Ovary (tissue), 9 donors: ENCODE results near the gene GULP1. TPM values are rescaled to one million over a fixed set of nuclear protein-coding genes. Genes with fewer than 3 reads are reported as not detected.

Experiments
- DNase-seq, 5 donors: peaks; one replicate each; pipeline ENCODE4 v3.0.0-alpha.2; 2019 to 2020
- H3K27ac ChIP-seq, 2 donors: fragments of 200-600 bp; one replicate each; pipeline versions ENCODE4 v1.5.1 to v1.8.0; 2019 to 2022
- H3K27me3 ChIP-seq: fragments of 200-600 bp; one replicate; pipeline ENCODE4 v1.8.0; 2022
- H3K36me3 ChIP-seq: fragments of 200-600 bp; sonication (generic); one replicate; pipeline ENCODE4 v1.5.1; 2019
- H3K4me1 ChIP-seq: one replicate; pipeline ENCODE4 v1.8.1; 2013; ENCODE audit warnings: mild to moderate bottlenecking, moderate library complexity; ENCODE audit not compliant: insufficient read depth
- H3K4me3 ChIP-seq: fragments of 200-600 bp; sonication (generic); one replicate; pipeline ENCODE4 v1.5.1; 2017
- H3K9me3 ChIP-seq, 2 donors: fragments of 200-600 bp in 1 of 2; sonication (generic) in 1 of 2; one replicate each; pipeline versions ENCODE4 v1.5.1 to v1.8.1; 2013 to 2019; ENCODE audit warnings: mild to moderate bottlenecking in 1 of 2, moderate library complexity in 1 of 2
- EP300 ChIP-seq: sonication (generic); formaldehyde crosslinking; IDR thresholded peaks from one replicate; pipeline ENCODE4 v1.6.1; 2017; ENCODE audit warnings: antibody characterized with exemption
- POLR2A ChIP-seq: fragments of 450-650 bp; IDR thresholded peaks from one replicate; pipeline ENCODE4 v1.6.1; 2017; ENCODE audit warnings: antibody characterized with exemption, mild to moderate bottlenecking, moderate library complexity
- WGBS, 3 donors: extraction: QIAGEN DNeasy Blood & Tissue Kit in 1 of 3; methylation state at CpG; one replicate each; pipeline versions ENCODE4 v1.1.5 to v1.1.7; 2013 to 2017; 5-methylcytosine and 5-hydroxymethylcytosine counted together
- intact Hi-C, 4 donors: fragments of 100-400 bp; cut with DNase I; formaldehyde crosslinking; loops; one replicate each; pipeline versions ENCODE4 v1.11.0 to v1.15.1; 2022 to 2023
- polyA plus RNA-seq, 2 donors: library from polyadenylated mRNA; stranded (reverse); fragments of 200-250 nt in 1 of 2; fragments of 350-450 nt in 1 of 2; fragmentation: Illumina TruSeq in 1 of 2; extraction: RNeasy Lipid Tissue Mini Kit (QIAGEN cat#74804) in 1 of 2; gene quantifications; one replicate each; pipeline ENCODE4 v1.2.3, GENCODE V29; 2013 to 2014
- total RNA-seq, 7 donors: library from RNA; depleted of rRNA in 2 of 7; stranded (reverse); fragments of >200 nt in 2 of 7; fragmentation: NEBNext Ultra II Directional in 3 of 7; extraction: Animal tissue kit (Norgen Biotek cat#: 25700) in 3 of 7; gene quantifications; one replicate each; pipeline versions ENCODE4 v1.1.0 to v1.2.4, GENCODE V29; 2016 to 2023
- TF ChIP-seq, protein P1 (sequence below), 3 donors: fragments of 450-650 bp in 2 of 3; fragments of 200-600 bp in 1 of 3; IDR thresholded peaks; one replicate each; pipeline versions ENCODE4 v1.5.1 to v1.8.0; 2016 to 2022; ENCODE audit warnings: antibody characterized with exemption in 3 of 3, mild to moderate bottlenecking in 1 of 3
- donor health status: DM: no; HTN: no; CAD: no; lungs with moderate emphysema.
- donor health status: DM: no; HTN: no; CAD: no.
- donor health status: Bipolar disorder and iron deficiency.
- donor health status: DM: yes; HTN: yes; CAD: no.
- donor health status: DM: no; HTN: no; CAD: no.
- donor health status: DM: yes; HTN: yes; CAD: no.

The GULP1 gene
- total and polyA plus RNA-seq, 9 donors, result 22.3 to 57.7 (median 42.9) TPM

DNA sequence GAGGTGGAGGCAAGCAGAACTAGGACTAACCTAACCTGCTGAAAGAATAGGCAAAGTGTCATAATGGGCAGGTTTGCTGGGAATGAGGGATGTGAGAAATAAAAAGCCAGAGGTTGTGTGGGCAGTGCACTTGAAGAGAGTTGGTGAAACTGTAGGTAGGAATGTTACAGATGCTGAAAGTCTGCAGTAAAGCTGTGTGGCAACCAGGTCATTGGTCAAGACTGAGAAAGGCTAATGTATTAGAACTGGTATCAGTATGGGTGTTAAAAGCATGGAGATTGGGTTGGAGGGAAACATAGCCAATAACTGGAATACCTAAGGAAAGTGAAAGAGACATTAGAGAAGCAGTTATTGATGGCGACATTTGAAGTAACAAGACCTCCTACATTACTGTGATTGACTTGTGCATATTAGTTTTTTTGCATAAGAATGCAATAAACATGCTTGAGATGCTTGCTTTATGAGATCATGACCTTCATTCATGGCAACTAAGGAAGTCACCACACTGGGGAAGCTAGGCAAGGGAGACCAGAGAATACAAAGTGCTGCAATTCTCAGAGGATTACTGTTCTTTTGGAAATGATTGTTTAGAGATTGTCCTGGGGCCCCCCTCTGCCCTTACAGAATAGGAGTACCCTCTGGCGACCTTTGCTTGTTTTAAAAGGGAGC is 11.8 kb downstream of the GULP1 start:
- WGBS, 3 donors, result 90 to 97% (median 93%) methylated on average over 2 of the region's 2 CpGs
- DNase-seq, result no peak
- no peak overlapping the region for H3K27ac ChIP-seq
- no peaks in the 10 kb centered on the region for H3K27me3 ChIP-seq
- peaks cover 1% of the 10 kb centered on the region for H3K4me1 ChIP-seq
- H3K36me3 ChIP-seq, result no peaks in the 10 kb centered on the region
- TF ChIP-seq, protein P1, sequence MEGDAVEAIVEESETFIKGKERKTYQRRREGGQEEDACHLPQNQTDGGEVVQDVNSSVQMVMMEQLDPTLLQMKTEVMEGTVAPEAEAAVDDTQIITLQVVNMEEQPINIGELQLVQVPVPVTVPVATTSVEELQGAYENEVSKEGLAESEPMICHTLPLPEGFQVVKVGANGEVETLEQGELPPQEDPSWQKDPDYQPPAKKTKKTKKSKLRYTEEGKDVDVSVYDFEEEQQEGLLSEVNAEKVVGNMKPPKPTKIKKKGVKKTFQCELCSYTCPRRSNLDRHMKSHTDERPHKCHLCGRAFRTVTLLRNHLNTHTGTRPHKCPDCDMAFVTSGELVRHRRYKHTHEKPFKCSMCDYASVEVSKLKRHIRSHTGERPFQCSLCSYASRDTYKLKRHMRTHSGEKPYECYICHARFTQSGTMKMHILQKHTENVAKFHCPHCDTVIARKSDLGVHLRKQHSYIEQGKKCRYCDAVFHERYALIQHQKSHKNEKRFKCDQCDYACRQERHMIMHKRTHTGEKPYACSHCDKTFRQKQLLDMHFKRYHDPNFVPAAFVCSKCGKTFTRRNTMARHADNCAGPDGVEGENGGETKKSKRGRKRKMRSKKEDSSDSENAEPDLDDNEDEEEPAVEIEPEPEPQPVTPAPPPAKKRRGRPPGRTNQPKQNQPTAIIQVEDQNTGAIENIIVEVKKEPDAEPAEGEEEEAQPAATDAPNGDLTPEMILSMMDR (IDR thresholded peaks at IDR 0.05), result no peak
- TF ChIP-seq EP300 (no peak), POLR2A (no peak)
- H3K4me3 ChIP-seq, result no peak overlapping the region
- no peaks in the 10 kb centered on the region for H3K9me3 ChIP-seq
- intact Hi-C loops, result no loop called here

DNA sequence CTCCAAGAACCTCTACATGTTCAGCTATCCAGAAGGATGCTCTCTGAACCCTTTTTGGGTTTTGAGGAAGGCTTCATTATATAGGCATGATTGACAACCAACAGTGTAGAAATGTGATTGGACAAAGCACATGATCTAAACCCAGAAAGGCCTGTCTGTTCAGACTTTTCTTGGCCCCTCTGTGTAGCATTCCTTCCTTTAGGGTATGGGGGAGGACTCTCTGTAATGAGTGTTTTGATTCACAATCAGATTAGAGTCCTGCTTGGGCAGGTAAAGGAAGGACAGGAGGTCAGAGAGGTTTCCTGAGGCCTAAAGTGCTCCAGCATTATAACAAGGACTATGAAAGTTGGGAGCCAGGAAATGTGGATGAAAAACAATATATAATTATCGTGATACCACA is 13.6 kb downstream of the GULP1 start:
- intact Hi-C loops, result no loop called here
- WGBS, 3 donors, result 95 to 97% (median 95%) methylated on average over 1 of the region's 1 CpG

DNA sequence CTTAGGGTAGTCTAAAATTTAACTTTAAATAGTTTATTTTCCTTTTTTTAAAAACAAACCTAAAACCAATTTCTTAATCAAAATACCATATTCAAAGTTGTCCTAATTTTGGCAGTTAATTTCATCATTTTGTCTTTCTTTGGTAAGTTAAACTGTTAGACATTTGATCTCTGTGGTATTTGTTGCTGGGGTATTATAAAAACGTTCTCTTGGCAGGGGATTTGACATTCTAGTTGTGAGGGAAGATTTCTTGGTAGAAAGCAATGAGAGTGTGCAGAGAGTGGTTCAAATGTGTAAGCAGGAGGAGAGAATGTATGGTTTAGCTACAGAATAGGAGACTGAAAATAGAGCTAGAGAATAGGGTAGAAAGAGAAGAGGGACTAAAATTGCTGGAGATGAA is 14.6 kb downstream of the GULP1 start:
- Histone ChIP-seq H3K4me1 (peaks cover 1% of the 10 kb centered on the region), H3K9me3 (no peaks in the 10 kb centered on the region), H3K36me3 (no peaks in the 10 kb centered on the region), H3K4me3 (no peak overlapping the region), H3K27ac (no peak overlapping the region), H3K27me3 (no peaks in the 10 kb centered on the region)
- TF ChIP-seq EP300 (no peak), POLR2A (no peak)
- TF ChIP-seq, protein P1 (IDR thresholded peaks at IDR 0.05), result no peak
- intact Hi-C loops, result no loop called here
- DNase-seq, result no peak
- 17 to 22% (median 17%) methylated on average over 1 of the region's 1 CpG for WGBS, 3 donors

More for the DNA sequence above, 13.6 kb downstream of the GULP1 start:
- Histone ChIP-seq H3K4me3 (no peak overlapping the region), H3K9me3 (no peaks in the 10 kb centered on the region), H3K36me3 (no peaks in the 10 kb centered on the region), H3K27ac (no peak overlapping the region), H3K27me3 (no peaks in the 10 kb centered on the region), H3K4me1 (peaks cover 1% of the 10 kb centered on the region)
- TF ChIP-seq EP300, result no peak
- no peak for DNase-seq

DNA sequence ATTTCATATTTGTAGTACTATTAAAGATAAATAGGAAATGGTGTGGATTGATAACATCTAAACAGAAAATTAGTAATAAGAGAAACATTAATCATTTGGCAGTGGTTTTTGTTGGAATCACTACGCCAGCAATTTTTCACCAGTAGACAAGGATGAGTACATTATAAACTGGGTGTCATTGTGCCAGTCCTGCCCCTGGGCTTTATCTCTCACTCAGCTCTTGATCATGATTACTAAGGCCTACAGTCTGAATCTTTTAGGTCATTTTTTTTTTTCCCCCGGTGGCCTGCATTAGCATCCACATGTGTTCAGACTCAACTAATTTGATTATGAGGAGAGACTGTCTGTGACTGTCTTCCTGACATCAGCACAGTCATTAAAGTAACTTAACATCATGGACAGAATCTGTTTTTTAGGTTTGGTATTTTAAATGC is 16.2 kb downstream of the GULP1 start:
- DNase-seq, result no peak
- peaks cover 1% of the 10 kb centered on the region for H3K4me1 ChIP-seq
- TF ChIP-seq, protein P1 (IDR thresholded peaks at IDR 0.05), result no peak
- TF ChIP-seq EP300, result no peak
- intact Hi-C loops, result no loop called here
- 82 to 90% (median 87%) methylated on average over 2 of the region's 2 CpGs for WGBS, 3 donors
- H3K27ac ChIP-seq, result no peak overlapping the region
- no peak overlapping the region for H3K4me3 ChIP-seq
- H3K36me3 ChIP-seq, result no peaks in the 10 kb centered on the region
- H3K9me3 ChIP-seq, result no peaks in the 10 kb centered on the region
- H3K27me3 ChIP-seq, result no peaks in the 10 kb centered on the region

DNA sequence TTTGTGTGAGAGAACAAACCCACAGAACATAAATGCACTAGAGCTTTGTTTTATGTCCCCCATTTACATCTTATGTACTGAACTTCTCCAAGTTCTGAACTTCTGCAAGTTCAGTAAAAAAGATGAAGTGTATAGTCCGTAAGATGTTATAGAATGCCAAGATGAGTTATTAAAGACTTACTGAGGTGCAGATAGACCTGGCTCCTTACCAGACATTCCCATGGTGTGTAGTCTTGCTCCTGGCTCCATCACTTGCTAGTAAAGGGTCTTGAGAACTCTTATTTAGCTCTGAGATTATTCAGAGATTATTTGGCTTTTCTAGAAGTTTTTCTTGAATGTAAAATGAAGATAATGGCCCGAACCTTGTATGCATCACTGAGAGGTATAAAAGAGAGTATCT is 16.8 kb downstream of the GULP1 start:
- Histone ChIP-seq H3K27ac (no peak overlapping the region), H3K36me3 (no peaks in the 10 kb centered on the region), H3K4me1 (no peaks in the 10 kb centered on the region), H3K9me3 (no peaks in the 10 kb centered on the region), H3K27me3 (no peaks in the 10 kb centered on the region), H3K4me3 (no peak overlapping the region)
- TF ChIP-seq POLR2A (no peak), EP300 (no peak)
- TF ChIP-seq, protein P1 (IDR thresholded peaks at IDR 0.05), result no peak
- 59 to 90% (median 88%) methylated on average over 2 of the region's 2 CpGs for whole genome bisulfite sequencing, 3 donors
- intact Hi-C loops, result no loop called here
- no peak for DNase-seq
